ENCODE measurements around the gene ILDR2. TPM values are rescaled to one million over a fixed set of nuclear protein-coding genes. Genes with fewer than 3 reads are reported as not detected.

The ILDR2 gene
- total and polyA plus RNA-seq, 9 of the 15 experiments (the other 6 are each of a cell fraction or from before 2014, with no cell fraction given): 0.03 to 0.31 (median 0.18) TPM; not detected in 2

GRCh38 chr1:166874464-166874863 lies 100.9 kb downstream of the ILDR2 start:
- intact Hi-C loops (cut with micrococcal nuclease) (loop anchor here (2.0 kb wide), 1 partner anchor 34 kb away; no protein-coding TSS in a partner anchor), in situ Hi-C loops (cut with MboI) (no loop called here)
- no peak for ATAC-seq
- Histone ChIP-seq H3K9me3 (replicated peaks; ENCODE audit: control insufficient read depth, insufficient read depth, low read depth, low read length) (0 out of 2 replicates have a peak, but pooled peaks cover 2% of the 10 kb centered on the region), H3K4me3 (no peak overlapping the region; the same call in 1 of the 2 replicates), H3K9me1 (ENCODE audit: control insufficient read depth, insufficient read depth, low read length) (no peaks in the 10 kb centered on the region), H3K36me3 (ENCODE audit: control insufficient read depth, insufficient read depth, low read length) (peaks cover 24% of the 10 kb centered on the region; the same call in 1 of the 3 replicates), H3K4me2 (ENCODE audit: insufficient read depth, low read length) (no peak overlapping the region), H3K79me2 (ENCODE audit: control insufficient read depth, insufficient read depth, low read length) (peaks cover 64% of the 10 kb centered on the region), H3K27me3 (ENCODE audit: control insufficient read depth in 2 of 2, insufficient read depth in 2 of 2, low read length in 2 of 2) (no peaks in the 10 kb centered on the region), H3K4me1 (replicated peaks in 1 of 2; ENCODE audit: control insufficient read depth in 2 of 2, insufficient read depth in 2 of 2, low read length in 2 of 2) (peaks cover 15 to 19% of the 10 kb centered on the region in 2 experiments; a peak in 4 of 5 replicates), H3K9ac (ENCODE audit: insufficient read depth in 1 of 2, low read depth in 2 of 2, low read length in 2 of 2) (peak overlapping the region; percentile 64 to 82; a peak in 3 of 4 replicates), H2AFZ (ENCODE audit: low read depth, low read length) (no peak overlapping the region), H3K27ac (ENCODE audit: extremely low read depth, low read depth, low read length) (no peak overlapping the region), H4K20me1 (replicated peaks; ENCODE audit: control insufficient read depth, insufficient read depth, low read length) (0 out of 2 replicates have a peak, but pooled peaks cover 13% of the 10 kb centered on the region)
- ChIA-PET CTCF (ENCODE audit: low intra/inter-chr PET ratio) (no interaction called here), POLR2A (interaction anchor here (0.6 to 1.7 kb wide), 2 partner anchors 10 to 97 kb away, joined by 3 to 7 read pairs; no protein-coding TSS in a partner anchor)
- WGBS (ENCODE audit: insufficient coverage, low coverage, missing lambda C conversion rate): 51% methylated on average over 8 of the region's 8 CpGs
- FAIRE-seq: peak; percentile 76
- TSS peak; percentile 39 for BruUV-seq (replicated peaks)
- TF ChIP-seq EP300 (IDR thresholded peaks at IDR 0.05; ENCODE audit: low read length) (0 out of 2 replicates have a peak, but pooled peaks have one; percentile 8), ZNF384 (IDR thresholded peaks at IDR 0.05; ENCODE audit: low read depth, low read length) (0 out of 2 replicates have a peak, but pooled peaks have one; percentile 37), PRPF4 (IDR thresholded peaks at IDR 0.05; ENCODE audit: insufficient read depth, low read depth, low read length, poor library complexity, severe bottlenecking) (no peak), ZNF121 (CRISPR knock-in tag; conservative IDR thresholded peaks at IDR 0.05) (peak; percentile 70)
- peak in 2 of 4 experiments; percentile 38 to 67 for DNase-seq (ENCODE audit: extremely low read depth in 1 of 4, low spot score in 3 of 4)

- no TSS peak for BruUV-seq (replicated peaks)
- Histone ChIP-seq H3K4me3 (no peak overlapping the region), H3K9me3 (replicated peaks; ENCODE audit: control insufficient read depth, insufficient read depth, low read depth, low read length) (no peaks in the 10 kb centered on the region), H3K9ac (ENCODE audit: insufficient read depth in 1 of 2, low read depth in 2 of 2, low read length in 2 of 2) (peak overlapping the region in 1 of 2 experiments; percentile 2; a peak in 1 of 4 replicates), H3K27ac (ENCODE audit: extremely low read depth, low read depth, low read length) (no peak overlapping the region), H3K36me3 (ENCODE audit: control insufficient read depth, insufficient read depth, low read length) (peaks cover 58% of the 10 kb centered on the region), H2AFZ (ENCODE audit: low read depth, low read length) (no peak overlapping the region), H4K20me1 (replicated peaks; ENCODE audit: control insufficient read depth, insufficient read depth, low read length) (0 out of 2 replicates have a peak, but pooled peaks cover 13% of the 10 kb centered on the region), H3K4me1 (replicated peaks in 1 of 2; ENCODE audit: control insufficient read depth in 2 of 2, insufficient read depth in 2 of 2, low read length in 2 of 2) (peaks cover 11 to 16% of the 10 kb centered on the region in 2 experiments; a peak in 4 of 5 replicates), H3K9me1 (ENCODE audit: control insufficient read depth, insufficient read depth, low read length) (no peaks in the 10 kb centered on the region), H3K4me2 (ENCODE audit: insufficient read depth, low read length) (no peak overlapping the region), H3K27me3 (ENCODE audit: control insufficient read depth in 2 of 2, insufficient read depth in 2 of 2, low read length in 2 of 2) (no peaks in the 10 kb centered on the region), H3K79me2 (ENCODE audit: control insufficient read depth, insufficient read depth, low read length) (peaks cover 74% of the 10 kb centered on the region)
- DNase-seq (ENCODE audit: extremely low read depth in 1 of 4, low spot score in 3 of 4) (no peak), FAIRE-seq (no peak), ATAC-seq (no peak)
- CTCF ChIA-PET (ENCODE audit: low intra/inter-chr PET ratio): interaction anchor here (0.7 kb wide), 1 partner anchor 663 kb away, joined by 3 read pairs; no protein-coding TSS in a partner anchor
- intact Hi-C loops (cut with micrococcal nuclease): no loop called here
- POLR2A ChIA-PET: interaction anchor here (1.2 to 2.0 kb wide), 2 partner anchors 11 to 16 kb away, joined by 4 to 5 read pairs; no protein-coding TSS in a partner anchor
- 91% methylated on average over 4 of the region's 4 CpGs for WGBS (ENCODE audit: insufficient coverage, low coverage, missing lambda C conversion rate)
- in situ Hi-C loops (cut with MboI): no loop called here
- no peak for TF ChIP-seq NFATC3 (IDR thresholded peaks at IDR 0.05)
- TF ChIP-seq MEF2D (tag; conservative IDR thresholded peaks at IDR 0.05; ENCODE audit: low read depth): no peak
- TF ChIP-seq ZSCAN29 (IDR thresholded peaks at IDR 0.05): no peak
- no peak for TF ChIP-seq CAMTA2 (CRISPR knock-in tag; conservative IDR thresholded peaks at IDR 0.05)
- TF ChIP-seq CHCHD3 (CRISPR knock-in tag; IDR thresholded peaks at IDR 0.05): no peak
- no peak for TF ChIP-seq GATAD2B (IDR thresholded peaks at IDR 0.05; ENCODE audit: borderline replicate concordance)
- TF ChIP-seq ETS1 (conservative IDR thresholded peaks at IDR 0.05; ENCODE audit: control insufficient read depth, low read depth, low read length): no peak
- no peak for TF ChIP-seq EWSR1 (IDR thresholded peaks at IDR 0.05; ENCODE audit: borderline replicate concordance, low read depth, partially characterized antibody)
- TF ChIP-seq GABPA (tag; conservative IDR thresholded peaks at IDR 0.05; ENCODE audit: low read depth): no peak
- no peak for TF ChIP-seq ZNF274 (IDR thresholded peaks at IDR 0.05; ENCODE audit: borderline replicate concordance, low read depth, low read length)
- no peak for TF ChIP-seq ZNF778 (CRISPR knock-in tag; IDR thresholded peaks at IDR 0.05)
- no peak for TF ChIP-seq POLR2A (conservative IDR thresholded peaks at IDR 0.05)
These were observed 104.8 kb downstream of the ILDR2 start for GRCh38 chr1:166870584-166870983.

All from K562 (cell line).